H1 (cell line): Measurements from ENCODE around the gene ADAM20. TPM values are rescaled to one million over a fixed set of nuclear protein-coding genes. Genes with fewer than 3 reads are reported as not detected.

Source experiments
- BACH1 ChIP-seq: IDR thresholded peaks from 2 replicates; pipeline ENCODE4 v1.6.1; 2012; ENCODE audit warnings: low read length, improper control_type of control experiment
- CBX5 ChIP-seq: fragments of 300-800, 300-1000 bp; sonication (generic); IDR thresholded peaks from 2 replicates; pipeline ENCODE4 v1.7.1; 2016; ENCODE audit warnings: antibody characterized with exemption, low read length, low read depth
- CHD1 ChIP-seq: IDR thresholded peaks from 2 replicates; pipeline ENCODE4 v1.6.1; 2012; ENCODE audit warnings: low read depth, low read length, improper control_type of control experiment
- CHD2 ChIP-seq: IDR thresholded peaks from 2 replicates; pipeline ENCODE4 v1.6.1; 2012; ENCODE audit warnings: low read length, improper control_type of control experiment
- CREB1 ChIP-seq: IDR thresholded peaks from 2 replicates; pipeline ENCODE4 v1.6.1; 2012; ENCODE audit warnings: inconsistent platforms
- CTBP2 ChIP-seq: IDR thresholded peaks from 2 replicates; pipeline ENCODE4 v1.7.0; 2011; ENCODE audit warnings: borderline replicate concordance, mild to moderate bottlenecking, moderate library complexity, mixed read lengths, low read length; ENCODE audit not compliant: insufficient read depth, insufficient read length
- FOSL1 ChIP-seq: IDR thresholded peaks from 2 replicates; pipeline ENCODE4 v1.6.1; 2011; ENCODE audit warnings: mild to moderate bottlenecking, low read depth, low read length, moderate library complexity; ENCODE audit not compliant: insufficient read depth
- KDM1A ChIP-seq: fragments of 200-600, 300-600 bp; sonication (generic); IDR thresholded peaks from 2 replicates; pipeline ENCODE4 v1.7.1; 2016; ENCODE audit warnings: mild to moderate bottlenecking, low read length, borderline replicate concordance
- MAX ChIP-seq: IDR thresholded peaks from 2 replicates; pipeline ENCODE4 v1.6.1; 2012; ENCODE audit warnings: inconsistent platforms
- PHF8 ChIP-seq: fragments of 200-600 bp; sonication (generic); conservative IDR thresholded peaks from 2 replicates; pipeline ENCODE4 v1.7.1; 2012; ENCODE audit warnings: low read depth, mild to moderate bottlenecking, inconsistent platforms, low read length, moderate library complexity
- POU5F1 ChIP-seq: IDR thresholded peaks from 2 replicates; pipeline ENCODE4 v1.6.1; 2011; ENCODE audit warnings: low read depth, mild to moderate bottlenecking, low read length, moderate library complexity
- SAP30 ChIP-seq: fragments of 300-600 bp; sonication (generic); IDR thresholded peaks from 2 replicates; pipeline ENCODE4 v1.7.1; 2012; ENCODE audit warnings: low read length, moderate library complexity, mild to moderate bottlenecking, inconsistent platforms; ENCODE audit not compliant: insufficient read depth, insufficient replicate concordance
- SIN3A ChIP-seq, 2 experiments: IDR thresholded peaks in 1 of 2; conservative IDR thresholded peaks in 1 of 2; 2 replicates each; pipeline ENCODE4 v1.6.1; 2011 to 2012; ENCODE audit warnings: low read length in 2 of 2, improper control_type of control experiment in 1 of 2, low read depth in 1 of 2, mild to moderate bottlenecking in 1 of 2
- SIX5 ChIP-seq: IDR thresholded peaks from 2 replicates; pipeline ENCODE4 v1.6.1; 2011; ENCODE audit warnings: mild to moderate bottlenecking, low read depth, low read length
- SP1 ChIP-seq: IDR thresholded peaks from 2 replicates; pipeline ENCODE4 v1.6.1; 2011; ENCODE audit warnings: low read depth, low read length
- SP4 ChIP-seq: IDR thresholded peaks from 2 replicates; pipeline ENCODE4 v1.6.1; 2012; ENCODE audit warnings: low read length, inconsistent platforms
- TAF1 ChIP-seq: IDR thresholded peaks from 2 replicates; pipeline ENCODE4 v1.6.1; 2011; ENCODE audit warnings: mild to moderate bottlenecking, low read depth, low read length
- TBP ChIP-seq: IDR thresholded peaks from 2 replicates; pipeline ENCODE4 v1.6.1; 2011; ENCODE audit warnings: low read depth, low read length, improper control_type of control experiment
- TCF12 ChIP-seq: IDR thresholded peaks from 2 replicates; pipeline ENCODE4 v1.6.1; 2011; ENCODE audit warnings: low read depth, mild to moderate bottlenecking, low read length
- YY1 ChIP-seq: IDR thresholded peaks from 2 replicates; pipeline ENCODE4 v1.6.1; 2011; ENCODE audit warnings: low read depth, mild to moderate bottlenecking, low read length
- polyA plus RNA-seq, 7 experiments: library from polyadenylated mRNA; depleted of rRNA in 3 of 7; stranded (reverse) in 5 of 7; unstranded in 2 of 7; fragments of >200 nt in 5 of 7; fragments of 200-250 nt in 2 of 7; gene quantifications; 1 replicate in 5 of 7; 2 replicates in 1 of 7; 4 replicates in 1 of 7; pipeline versions ENCODE4 v1.2.1 to v1.2.3, GENCODE V29; 2011 to 2013; ENCODE audit warnings: missing spikeins in 2 of 7, mixed read lengths in 2 of 7
- total RNA-seq: library from RNA; stranded (reverse); fragmentation: NEBNext Ultra II Directional; extraction: Animal tissue kit (Norgen Biotek cat#: 25700); gene quantifications from 2 replicates; pipeline ENCODE4 v1.2.1, GENCODE V29; 2021
- TF ChIP-seq, protein P1 (sequence below): IDR thresholded peaks from 2 replicates; pipeline ENCODE4 v1.6.1; 2012; ENCODE audit warnings: inconsistent platforms

The ADAM20 gene
- total and polyA plus RNA-seq, 2 of the 8 experiments (the other 6 are each of a cell fraction or from before 2014, with no cell fraction given): 0.11 to 0.26 TPM

DNA sequence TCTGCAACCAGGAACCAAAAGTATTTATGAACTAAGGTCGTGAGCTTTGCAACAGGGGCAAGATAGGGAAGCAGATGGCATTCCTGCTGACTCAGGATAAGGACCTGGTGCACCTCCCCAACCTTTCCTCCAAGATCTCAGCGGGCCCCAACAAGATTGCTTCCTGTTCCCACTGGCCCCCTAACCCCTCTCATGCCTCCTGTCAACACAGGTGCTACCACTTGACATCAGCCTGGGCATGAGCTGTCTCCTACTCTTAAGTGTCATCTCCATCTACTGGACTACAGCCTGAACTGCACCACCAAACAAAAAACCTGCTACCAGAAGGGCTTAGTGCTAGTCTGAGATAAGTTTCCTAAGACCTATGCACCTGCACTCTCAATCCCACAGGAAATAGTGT lies 33.0 kb upstream of the ADAM20 start (continued):
- peak; percentile 68 for TF ChIP-seq MAX
- TF ChIP-seq PHF8: no peak
- TF ChIP-seq SAP30: peak; percentile 72
- TF ChIP-seq SIN3A (conservative IDR thresholded peaks at IDR 0.05 in 1 of 2, IDR thresholded peaks at IDR 0.05 in 1 of 2; ENCODE audit: low read depth in 1 of 2, low read length in 2 of 2): peak; percentile 94 to 95
- TF ChIP-seq, protein P1, sequence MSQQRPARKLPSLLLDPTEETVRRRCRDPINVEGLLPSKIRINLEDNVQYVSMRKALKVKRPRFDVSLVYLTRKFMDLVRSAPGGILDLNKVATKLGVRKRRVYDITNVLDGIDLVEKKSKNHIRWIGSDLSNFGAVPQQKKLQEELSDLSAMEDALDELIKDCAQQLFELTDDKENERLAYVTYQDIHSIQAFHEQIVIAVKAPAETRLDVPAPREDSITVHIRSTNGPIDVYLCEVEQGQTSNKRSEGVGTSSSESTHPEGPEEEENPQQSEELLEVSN: no peak
- TF ChIP-seq TAF1: no peak
- no peak for TF ChIP-seq YY1
- TF ChIP-seq SIX5: no peak
- no peak for TF ChIP-seq CREB1
- peak; percentile 91 for TF ChIP-seq TCF12
- no peak for TF ChIP-seq SP4
- TF ChIP-seq CHD2: no peak
- no peak for TF ChIP-seq KDM1A
- no peak for TF ChIP-seq CHD1
- no peak for TF ChIP-seq CBX5
- no peak for TF ChIP-seq CTBP2
- no peak for TF ChIP-seq TBP
- TF ChIP-seq BACH1: peak; percentile 79
- TF ChIP-seq POU5F1: no peak
- no peak for TF ChIP-seq SP1
- no peak for TF ChIP-seq FOSL1
